ENCODE data around the gene ATG9B. TPM values are rescaled to one million over a fixed set of nuclear protein-coding genes. Genes with fewer than 3 reads are reported as not detected.
"Not testable (repeated sequence)": the region's sequence is repeated elsewhere in the genome, so short reads cannot be mapped to it uniquely, and the experiment has no call there.

ATG9B gene
- total RNA-seq, 1 donor from 2014 or later: 0.11 TPM

GRCh38 chr7:151039850-151040548 lies 15.7 kb upstream of the ATG9B start:
- peak; percentile 84 for DNase-seq (ENCODE audit: low read depth)

DNA sequence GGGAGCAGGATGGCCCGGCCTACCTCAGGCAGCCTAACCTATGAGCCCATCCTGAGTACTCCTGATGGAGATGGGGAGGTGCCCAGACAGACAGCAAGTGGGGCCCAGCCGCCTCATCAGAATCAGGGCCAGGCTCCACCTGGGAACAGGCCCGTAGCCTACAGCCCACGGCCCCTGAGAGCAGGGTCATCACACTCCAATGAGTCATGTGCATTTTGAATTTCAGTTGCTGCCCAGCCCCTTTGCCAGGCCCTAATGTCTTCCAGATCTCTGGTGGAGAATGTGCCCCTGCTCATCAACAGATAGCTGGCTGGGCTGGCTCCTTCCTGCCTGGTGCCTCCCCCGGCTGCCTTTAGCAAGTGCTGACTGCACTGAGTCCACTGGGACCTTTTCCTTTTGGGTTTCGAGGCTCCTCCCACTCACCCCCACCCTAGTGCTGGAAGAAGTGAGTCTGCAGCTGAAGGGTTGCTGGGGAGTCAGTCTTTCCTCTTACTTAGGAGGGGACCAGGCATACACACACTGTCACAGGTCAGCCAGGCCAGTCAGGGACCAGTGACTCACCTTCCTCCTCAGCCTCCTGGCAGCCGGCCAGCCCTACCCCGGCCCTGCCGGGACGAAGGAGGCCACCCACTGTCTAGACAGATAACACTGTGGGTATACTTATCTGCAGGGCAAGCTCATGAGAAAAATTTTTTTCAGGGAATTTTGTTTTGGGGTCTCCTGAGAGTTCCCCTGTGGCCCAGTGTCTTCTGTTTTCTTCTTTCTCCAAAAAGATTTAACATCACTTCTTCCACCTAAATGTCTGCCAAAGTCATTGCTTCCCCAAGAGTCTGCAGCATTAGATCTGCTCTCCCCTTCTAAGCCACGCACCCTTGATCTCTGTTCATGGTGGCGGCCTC lies 14.9 kb upstream of the ATG9B start:
- peak; percentile 90 for DNase-seq (ENCODE audit: low read depth)

DNA sequence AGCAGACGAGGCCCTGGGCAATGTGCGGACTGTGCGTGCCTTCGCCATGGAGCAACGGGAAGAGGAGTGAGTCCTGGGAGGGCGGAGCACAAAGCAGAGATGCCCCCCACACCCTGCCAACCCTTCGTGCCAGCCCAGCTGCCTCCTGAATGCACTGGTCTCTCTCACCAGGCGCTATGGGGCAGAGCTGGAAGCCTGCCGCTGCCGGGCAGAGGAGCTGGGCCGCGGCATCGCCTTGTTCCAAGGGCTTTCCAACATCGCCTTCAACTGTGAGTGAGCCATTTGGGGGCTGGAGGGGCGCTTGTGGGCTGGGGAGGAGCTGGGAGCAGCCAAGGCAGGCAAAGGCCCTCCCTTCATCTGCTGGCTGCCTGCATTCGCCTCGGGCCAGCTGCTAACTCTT lies 11.6 kb upstream of the ATG9B start:
- DNase-seq (ENCODE audit: low read depth): no peak

GRCh38 chr7:151035026-151035717 lies 10.9 kb upstream of the ATG9B start:
- DNase-seq (ENCODE audit: low read depth): no peak

GRCh38 chr7:151034312-151035025 lies 10.2 kb upstream of the ATG9B start:
- DNase-seq (ENCODE audit: low read depth): no peak

- DNase-seq (ENCODE audit: low read depth): no peak
Observed at GRCh38 chr7:151033864-151034249, 9.6 kb upstream of the ATG9B start.

- no peak for DNase-seq (ENCODE audit: low read depth)
Observed at GRCh38 chr7:151032936-151033863, 8.9 kb upstream of the ATG9B start.

GRCh38 chr7:151031011-151031410 lies 6.7 kb upstream of the ATG9B start:
- DNase-seq (ENCODE audit: low read depth): no peak

- no peak for DNase-seq (ENCODE audit: low read depth)
Observed at GRCh38 chr7:151028948-151029501, 4.7 kb upstream of the ATG9B start.

DNA sequence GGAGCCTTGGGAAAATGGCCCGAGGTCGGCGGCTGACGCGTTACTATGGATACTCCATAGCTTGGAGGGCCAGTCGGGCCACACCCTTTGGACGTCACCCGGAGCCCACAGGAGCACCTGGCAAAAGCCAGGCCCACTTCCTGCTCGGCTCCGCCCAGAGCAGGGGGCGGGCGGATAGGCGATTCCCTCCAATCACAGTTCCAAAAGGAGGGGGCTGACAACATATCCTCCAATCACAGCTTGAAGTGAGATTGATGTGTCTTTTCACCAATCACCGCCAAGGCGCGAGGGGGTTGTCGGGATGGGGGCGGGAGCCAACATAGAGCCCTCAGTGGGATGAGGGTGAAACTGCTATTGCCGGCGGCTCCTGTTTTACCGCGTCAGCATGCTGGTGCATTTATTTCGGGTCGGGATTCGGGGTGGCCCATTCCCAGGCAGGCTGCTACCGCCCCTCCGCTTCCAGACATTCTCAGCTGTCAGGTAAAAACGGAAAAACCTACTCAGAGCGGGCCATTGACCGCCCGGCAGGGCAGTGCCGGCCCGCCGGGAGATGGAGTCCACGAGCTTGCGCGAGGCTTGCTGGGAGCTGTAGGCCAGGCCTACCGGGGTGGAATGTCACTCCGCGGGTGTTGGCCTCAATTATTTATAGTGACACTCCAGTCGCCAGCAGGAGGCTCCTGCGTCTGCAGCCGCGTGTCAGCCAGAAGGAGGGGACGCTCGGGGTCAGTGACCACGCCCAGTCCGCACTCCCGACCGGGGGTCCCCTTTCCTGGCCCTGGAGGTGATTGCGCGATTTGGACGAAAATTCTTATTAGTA lies 4.0 kb upstream of the ATG9B start, which contains the start of gene ABCB8:
Gene ABCB8 (plus strand): TSS at position 320 of the 817 bp plus-strand sequence. CDS start 66 bp downstream, at position 386.
- DNase-seq (ENCODE audit: low read depth): peak; percentile 100

GRCh38 chr7:151027728-151028130 lies 3.4 kb upstream of the ATG9B start:
- DNase-seq (ENCODE audit: low read depth): not testable (repeated sequence)

- DNase-seq (ENCODE audit: low read depth): not testable (repeated sequence)
Observed at GRCh38 chr7:151026771-151027727, 2.8 kb upstream of the ATG9B start.

GRCh38 chr7:151025924-151026671 lies 1.8 kb upstream of the ATG9B start:
- DNase-seq (ENCODE audit: low read depth): peak; percentile 65

DNA sequence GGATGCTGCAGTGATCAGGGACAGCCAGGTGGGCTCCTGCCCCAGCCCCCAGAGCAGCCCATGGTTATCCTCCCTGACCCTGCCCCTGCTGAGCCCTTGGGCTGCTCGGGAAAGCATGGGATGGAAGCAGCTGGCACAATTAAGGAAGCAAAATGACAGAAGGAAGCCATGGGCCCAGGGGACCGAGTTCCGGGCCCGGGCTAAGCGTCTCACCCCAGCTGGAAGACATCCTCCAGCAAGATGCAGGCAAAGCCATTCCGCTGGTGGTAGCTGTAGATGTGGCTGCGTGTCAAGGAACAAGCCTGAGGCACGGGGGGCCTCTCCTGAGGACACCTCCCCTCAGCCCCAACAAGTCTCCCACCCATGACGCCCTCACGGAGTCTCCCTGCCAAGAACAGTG lies 1.1 kb downstream of the ATG9B start:
- no peak for DNase-seq (ENCODE audit: low read depth)

- DNase-seq (ENCODE audit: low read depth): no peak
Observed at GRCh38 chr7:151020231-151020630, 4.1 kb downstream of the ATG9B start.

GRCh38 chr7:151019130-151019447 lies 5.2 kb downstream of the ATG9B start:
- no peak for DNase-seq (ENCODE audit: low read depth)
